MG63 (cell line): ENCODE results near the gene RAI1. TPM values are rescaled to one million over a fixed set of nuclear protein-coding genes. Genes with fewer than 3 reads are reported as not detected.

Experiments used
- DNase-seq: peaks from one replicate; pipeline ENCODE4 v3.0.0-alpha.2; 2020
- H3K27me3 ChIP-seq: fragments of 250-450 bp; sonication (Bioruptor Pico); 2 replicates; pipeline ENCODE4 v1.5.1; 2020; ENCODE audit warnings: mild to moderate bottlenecking, moderate library complexity
- H3K36me3 ChIP-seq: fragments of 250-450 bp; sonication (Bioruptor Pico); 2 replicates; pipeline ENCODE4 v1.5.1; 2020; ENCODE audit warnings: mild to moderate bottlenecking, moderate library complexity
- H3K4me3 ChIP-seq: fragments of 250-450 bp; sonication (Bioruptor Pico); 2 replicates; pipeline ENCODE4 v1.5.1; 2020; ENCODE audit warnings: mild to moderate bottlenecking, moderate library complexity
- H3K9me3 ChIP-seq: fragments of 250-450 bp; sonication (Bioruptor Pico); 2 replicates; pipeline ENCODE4 v1.5.1; 2020; ENCODE audit warnings: mild to moderate bottlenecking, moderate library complexity
- total RNA-seq: library from RNA; depleted of rRNA; stranded (reverse); fragments of >200 nt; shearing (Covaris generic); gene quantifications from 2 replicates; pipeline ENCODE4 v1.2.3, GENCODE V29; 2014; ENCODE audit warnings: low replicate concordance

Gene RAI1
- total RNA-seq, 1 experiment from 2014 or later: 7.1 TPM

- H3K9me3 ChIP-seq: no peaks in the 10 kb centered on the region
- no peak overlapping the region for H3K4me3 ChIP-seq
- no peaks in the 10 kb centered on the region for H3K36me3 ChIP-seq
- H3K27me3 ChIP-seq: no peaks in the 10 kb centered on the region
- no peak for DNase-seq
Measured at GRCh38 chr17:17754719-17755686, 73.7 kb downstream of the RAI1 start.

GRCh38 chr17:17755715-17756114 is 74.5 kb downstream of the RAI1 start:
- Histone ChIP-seq H3K27me3 (no peaks in the 10 kb centered on the region), H3K36me3 (no peaks in the 10 kb centered on the region), H3K4me3 (no peak overlapping the region), H3K9me3 (no peaks in the 10 kb centered on the region)
- DNase-seq: no peak

- no peaks in the 10 kb centered on the region for H3K36me3 ChIP-seq
- no peak overlapping the region for H3K4me3 ChIP-seq
- H3K9me3 ChIP-seq: no peaks in the 10 kb centered on the region
- H3K27me3 ChIP-seq: no peaks in the 10 kb centered on the region
- no peak for DNase-seq
Measured at GRCh38 chr17:17757391-17757791, 76.1 kb downstream of the RAI1 start.

GRCh38 chr17:17757956-17758845 is 76.9 kb downstream of the RAI1 start:
- Histone ChIP-seq H3K9me3 (no peaks in the 10 kb centered on the region), H3K36me3 (no peaks in the 10 kb centered on the region), H3K27me3 (no peaks in the 10 kb centered on the region), H3K4me3 (no peak overlapping the region)
- no peak for DNase-seq

GRCh38 chr17:17758941-17759563 is 77.8 kb downstream of the RAI1 start:
- Histone ChIP-seq H3K9me3 (no peaks in the 10 kb centered on the region), H3K27me3 (no peaks in the 10 kb centered on the region), H3K36me3 (no peaks in the 10 kb centered on the region), H3K4me3 (no peak overlapping the region)
- no peak for DNase-seq

GRCh38 chr17:17760350-17760749 is 79.1 kb downstream of the RAI1 start:
- DNase-seq: no peak
- Histone ChIP-seq H3K9me3 (no peaks in the 10 kb centered on the region), H3K4me3 (no peak overlapping the region), H3K36me3 (no peaks in the 10 kb centered on the region), H3K27me3 (no peaks in the 10 kb centered on the region)

GRCh38 chr17:17760872-17761550 is 79.8 kb downstream of the RAI1 start:
- H3K27me3 ChIP-seq: no peaks in the 10 kb centered on the region
- no peaks in the 10 kb centered on the region for H3K9me3 ChIP-seq
- no peak for DNase-seq
- no peak overlapping the region for H3K4me3 ChIP-seq
- no peaks in the 10 kb centered on the region for H3K36me3 ChIP-seq

- Histone ChIP-seq H3K27me3 (no peaks in the 10 kb centered on the region), H3K9me3 (no peaks in the 10 kb centered on the region), H3K36me3 (no peaks in the 10 kb centered on the region), H3K4me3 (no peak overlapping the region)
- no peak for DNase-seq
Measured at GRCh38 chr17:17761894-17762743, 80.9 kb downstream of the RAI1 start.

- no peaks in the 10 kb centered on the region for H3K9me3 ChIP-seq
- H3K36me3 ChIP-seq: no peaks in the 10 kb centered on the region
- H3K4me3 ChIP-seq: no peak overlapping the region
- H3K27me3 ChIP-seq: no peaks in the 10 kb centered on the region
- DNase-seq: no peak
Measured at GRCh38 chr17:17762744-17763105, 81.5 kb downstream of the RAI1 start.

GRCh38 chr17:17763136-17763535 is 81.9 kb downstream of the RAI1 start:
- no peak overlapping the region for H3K4me3 ChIP-seq
- H3K9me3 ChIP-seq: no peaks in the 10 kb centered on the region
- H3K27me3 ChIP-seq: no peaks in the 10 kb centered on the region
- no peak for DNase-seq
- H3K36me3 ChIP-seq: no peaks in the 10 kb centered on the region

- no peaks in the 10 kb centered on the region for H3K27me3 ChIP-seq
- no peak overlapping the region for H3K4me3 ChIP-seq
- DNase-seq: no peak
- H3K36me3 ChIP-seq: no peaks in the 10 kb centered on the region
- no peaks in the 10 kb centered on the region for H3K9me3 ChIP-seq
Measured at GRCh38 chr17:17763734-17764133, 82.5 kb downstream of the RAI1 start.

GRCh38 chr17:17765359-17766076 is 84.3 kb downstream of the RAI1 start:
- no peaks in the 10 kb centered on the region for H3K27me3 ChIP-seq
- no peaks in the 10 kb centered on the region for H3K36me3 ChIP-seq
- no peaks in the 10 kb centered on the region for H3K9me3 ChIP-seq
- no peak overlapping the region for H3K4me3 ChIP-seq
- DNase-seq: no peak

- no peak for DNase-seq
- Histone ChIP-seq H3K36me3 (no peaks in the 10 kb centered on the region), H3K27me3 (no peaks in the 10 kb centered on the region), H3K4me3 (no peak overlapping the region), H3K9me3 (no peaks in the 10 kb centered on the region)
Measured at GRCh38 chr17:17766077-17766743, 85.0 kb downstream of the RAI1 start.

- Histone ChIP-seq H3K36me3 (no peaks in the 10 kb centered on the region), H3K4me3 (no peak overlapping the region), H3K27me3 (no peaks in the 10 kb centered on the region), H3K9me3 (no peaks in the 10 kb centered on the region)
- no peak for DNase-seq
Measured at GRCh38 chr17:17766744-17767120, 85.5 kb downstream of the RAI1 start.
